CD4-positive, alpha-beta T cell (primary cell): ENCODE results near the gene TCP11L1. TPM values are rescaled to one million over a fixed set of nuclear protein-coding genes. Genes with fewer than 3 reads are reported as not detected.
A peak's percentile ranks its signal among the peaks of the same experiment; 100 is the strongest.

ENCODE experiments used
- ATAC-seq: fragments of 200-7000 bp; cut with Tn5 transposase; one replicate; pipeline ENCODE4 v1.10.0; 2022; ENCODE audit warnings: mild to moderate bottlenecking; ENCODE audit not compliant: poor library complexity
- CTCF ChIA-PET: fragments of 350-600 bp; sonication (Branson Sonifier 250); formaldehyde crosslinking; loops from one replicate; lab custom pipeline; 2021; ENCODE audit warnings: antibody characterized with exemption, inconsistent platforms; lab: Charles Lee
- POLR2A ChIA-PET: fragments of 350-600 bp; sonication (Branson Sonifier 250); formaldehyde crosslinking; loops from one replicate; lab custom pipeline; 2021; ENCODE audit warnings: antibody characterized with exemption, inconsistent platforms; lab: Charles Lee
- DNase-seq, 14 experiments: peaks; one replicate each; pipeline ENCODE4 v3.0.0-alpha.2; 2013 to 2020; ENCODE audit warnings: mixed read lengths in 2 of 14
- H3K27ac ChIP-seq, 2 donors: one replicate each; pipeline versions ENCODE4 v1.5.1 to v1.7.0; 2013; ENCODE audit warnings: low read length in 2 of 2, low read depth in 1 of 2, mild to moderate bottlenecking in 1 of 2
- H3K27me3 ChIP-seq, 2 experiments: 1 replicate in 1 of 2; 2 replicates in 1 of 2; pipeline versions ENCODE4 v1.6.1 to v1.7.0; 2013; ENCODE audit warnings: low read length in 2 of 2, control low read depth in 1 of 2, mild to moderate bottlenecking in 1 of 2, moderate library complexity in 1 of 2; ENCODE audit not compliant: insufficient read depth in 2 of 2, control insufficient read depth in 1 of 2
- H3K36me3 ChIP-seq: one replicate; pipeline ENCODE4 v1.6.1; 2013; ENCODE audit warnings: low read length, control low read depth; ENCODE audit not compliant: insufficient read depth
- H3K4me1 ChIP-seq: one replicate; pipeline ENCODE4 v1.6.1; 2013; ENCODE audit warnings: low read length, control low read depth; ENCODE audit not compliant: insufficient read depth
- H3K4me3 ChIP-seq: one replicate; pipeline ENCODE4 v1.5.1; 2013; ENCODE audit warnings: mild to moderate bottlenecking, low read length, moderate library complexity
- H3K9me3 ChIP-seq, 2 experiments: 1 replicate in 1 of 2; 2 replicates in 1 of 2; pipeline versions ENCODE4 v1.6.1 to v1.7.0; 2013; ENCODE audit warnings: low read length in 2 of 2, mild to moderate bottlenecking in 2 of 2, control low read depth in 1 of 2, moderate library complexity in 1 of 2; ENCODE audit not compliant: control insufficient read depth in 1 of 2, insufficient read depth in 1 of 2
- H3K27ac Mint-ChIP-seq: one replicate; pipeline ENCODE4 v1.8.0; 2020; ENCODE audit warnings: mixed read lengths
- H3K27me3 Mint-ChIP-seq: one replicate; pipeline ENCODE4 v1.8.0; 2021; ENCODE audit warnings: mixed read lengths
- H3K36me3 Mint-ChIP-seq: one replicate; pipeline ENCODE4 v1.8.0; 2021; ENCODE audit warnings: low read depth, mixed read lengths
- H3K4me1 Mint-ChIP-seq: one replicate; pipeline ENCODE4 v1.8.0; 2021; ENCODE audit warnings: low read depth, mixed read lengths
- H3K4me3 Mint-ChIP-seq: one replicate; pipeline ENCODE4 v1.8.0; 2020; ENCODE audit warnings: mild to moderate bottlenecking, mixed read lengths
- H3K9me3 Mint-ChIP-seq: one replicate; pipeline ENCODE4 v1.8.0; 2020; ENCODE audit warnings: mixed read lengths
- CTCF ChIP-seq: fragments of 200-600 bp; IDR thresholded peaks from one replicate; pipeline ENCODE4 v1.8.0; 2022; ENCODE audit warnings: antibody characterized with exemption, mild to moderate bottlenecking
- intact Hi-C, 2 experiments: fragments of 100-400 bp; cut with DNase I in 1 of 2; cut with micrococcal nuclease in 1 of 2; formaldehyde crosslinking; loops; one replicate each; pipeline versions ENCODE4 v1.15.1 to v1.9.0; 2023 to 2025; cut with DNase I, micrococcal nuclease
- total RNA-seq, 174 experiments: library from RNA in 2 of 174; stranded (reverse) in 2 of 174; gene quantifications; one replicate each; pipeline ENCODE4 v1.2.3 and lab custom pipeline; 2021 to 2026

Gene TCP11L1
- total RNA-seq, 2 experiments from 2014 or later = 9.8 to 11.9 TPM

DNA sequence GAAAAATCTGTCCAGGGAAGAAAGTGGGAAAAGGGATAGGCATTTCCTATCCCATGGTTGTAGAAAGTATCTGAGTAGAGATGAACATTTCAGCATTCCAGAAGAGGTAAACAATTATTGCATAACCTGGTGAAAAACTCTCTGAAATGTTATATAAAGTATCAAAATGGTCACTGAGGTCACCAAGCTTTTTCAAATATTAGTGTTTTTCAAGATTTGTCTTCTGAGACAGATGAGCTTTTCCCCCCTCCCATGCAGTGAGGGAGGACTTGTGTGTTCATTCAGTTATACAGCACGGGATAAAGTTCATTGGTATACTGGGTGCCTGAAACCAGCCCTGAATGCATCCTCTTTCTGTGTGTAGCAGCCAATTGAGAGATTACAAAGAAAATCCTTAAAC is 25.6 kb upstream of the TCP11L1 start:
- intact Hi-C loops = loop anchor here in 1 of 2 experiments (5.0 to 10.0 kb wide), 2 partner anchors 51 to 119 kb away; partner anchors contain the start of gene QSER1

GRCh38 chr11:33015621-33016551 is 23.5 kb upstream of the TCP11L1 start, which contains the start of gene DEPDC7:
TSS of gene DEPDC7 (plus strand) at chr11:33015878. CDS start at chr11:33015956, 78 bp downstream.
- Mint-ChIP-seq H3K27ac (peak within 1 kb of the TSS; percentile 73), H3K27me3 (peaks cover 10% of the 10 kb centered on the region), H3K36me3 (no peaks in the 10 kb centered on the region), H3K4me1 (peaks cover 55% of the 10 kb centered on the region), H3K4me3 (peak within 1 kb of the TSS; percentile 96), H3K9me3 (no peaks in the 10 kb centered on the region)
- DNase-seq (peak; percentile 57 to 89 (median 74)), ATAC-seq (peak; percentile 76)
- peaks cover 12 to 15% of the 10 kb centered on the region in 2 experiments for H3K27me3 ChIP-seq
- H3K4me3 ChIP-seq = peak within 1 kb of the TSS; percentile 57
- H3K4me1 ChIP-seq = peaks cover 30% of the 10 kb centered on the region
- intact Hi-C loops = loop anchor here (1.0 to 10.0 kb wide), 3 partner anchors 21 to 121 kb away; partner anchors contain the start of genes QSER1 (in 1 of the 2) and TCP11L1 (in 1 of the 2)
- CTCF ChIA-PET = interaction anchor here (2.5 kb wide), 1 partner anchor 50 kb away, joined by 6 read pairs; no protein-coding TSS in a partner anchor
- H3K36me3 ChIP-seq = no peaks in the 10 kb centered on the region
- TF ChIP-seq CTCF = no peak
- no peak within 1 kb of the TSS for H3K27ac ChIP-seq
- H3K9me3 ChIP-seq = peaks cover 0 to 5% of the 10 kb centered on the region in 2 experiments
- POLR2A ChIA-PET = interaction anchor here (0.6 to 2.1 kb wide), 12 partner anchors 10 to 285 kb away, joined by 3 to 34 read pairs (median 4); partner anchors contain the start of genes QSER1 and TCP11L1

More for the DNA sequence above, 25.6 kb upstream of the TCP11L1 start:
- no peak for TF ChIP-seq CTCF
- POLR2A ChIA-PET = interaction anchor here (1.5 kb wide), 1 partner anchor 25 kb away, joined by 4 read pairs; the partner anchor contains the start of gene TCP11L1
- Histone ChIP-seq H3K27ac (no peak overlapping the region), H3K4me1 (peaks cover 34% of the 10 kb centered on the region), H3K4me3 (no peak overlapping the region), H3K27me3 (peaks cover 12% of the 10 kb centered on the region in 2 experiments), H3K9me3 (peaks cover 0 to 5% of the 10 kb centered on the region in 2 experiments), H3K36me3 (no peaks in the 10 kb centered on the region)
- no peaks in the 10 kb centered on the region for H3K9me3 Mint-ChIP-seq
- DNase-seq (no peak), ATAC-seq (no peak)
- peaks cover 10% of the 10 kb centered on the region for H3K27me3 Mint-ChIP-seq
- H3K4me3 Mint-ChIP-seq = peak overlapping the region; percentile 43
- CTCF ChIA-PET = interaction anchor here (2.5 kb wide), 1 partner anchor 52 kb away, joined by 6 read pairs; no protein-coding TSS in a partner anchor
- peaks cover 60% of the 10 kb centered on the region for H3K4me1 Mint-ChIP-seq
- no peaks in the 10 kb centered on the region for H3K36me3 Mint-ChIP-seq
- H3K27ac Mint-ChIP-seq = peak overlapping the region; percentile 14

DNA sequence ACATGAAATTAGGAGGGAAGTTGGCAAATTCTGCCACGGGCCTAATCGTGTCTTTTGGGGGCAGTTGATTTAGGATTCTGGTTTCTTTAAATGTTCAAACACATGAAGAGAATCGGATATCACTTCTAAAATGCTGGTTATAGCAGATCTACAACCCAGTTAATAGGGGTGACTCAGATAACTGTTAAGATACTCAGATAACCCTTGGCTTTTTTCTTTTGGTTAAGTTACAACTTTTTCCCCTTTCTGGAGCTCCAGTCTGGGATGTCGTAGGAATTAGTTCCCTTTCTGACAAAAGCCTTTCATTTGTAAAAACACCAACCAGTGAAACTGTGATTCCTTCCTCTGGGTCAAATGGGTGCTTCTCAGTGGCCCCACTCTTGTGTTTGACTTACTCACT is 22.7 kb upstream of the TCP11L1 start:
- Histone ChIP-seq H3K4me3 (peak overlapping the region; percentile 57), H3K9me3 (peaks cover 0 to 5% of the 10 kb centered on the region in 2 experiments), H3K4me1 (peaks cover 25% of the 10 kb centered on the region), H3K27ac (no peak overlapping the region), H3K36me3 (no peaks in the 10 kb centered on the region), H3K27me3 (peaks cover 12 to 15% of the 10 kb centered on the region in 2 experiments)
- POLR2A ChIA-PET = interaction anchor here (0.8 to 2.1 kb wide), 10 partner anchors 10 to 284 kb away, joined by 3 to 34 read pairs (median 4); partner anchors contain the start of genes QSER1 and TCP11L1
- H3K9me3 Mint-ChIP-seq = no peaks in the 10 kb centered on the region
- H3K27ac Mint-ChIP-seq = peak overlapping the region; percentile 73
- H3K36me3 Mint-ChIP-seq = no peaks in the 10 kb centered on the region
- H3K27me3 Mint-ChIP-seq = peaks cover 10% of the 10 kb centered on the region
- CTCF ChIA-PET = no interaction called here
- no peak for DNase-seq
- peaks cover 52% of the 10 kb centered on the region for H3K4me1 Mint-ChIP-seq
- peak overlapping the region; percentile 93 for H3K4me3 Mint-ChIP-seq
- no peak for ATAC-seq
- intact Hi-C loops = loop anchor here (2.0 to 10.0 kb wide), 2 partner anchors 20 to 122 kb away; partner anchors contain the start of gene QSER1 (in 1 of the 2)
- TF ChIP-seq CTCF = peak; percentile 2
